Activated T-helper 17 cell treated with anti-CD3 and anti-CD28 coated beads, Interleukin-2, amount 50 U/mL, for 72 hours (primary cell): ENCODE results near the gene JOSD1. TPM values are rescaled to one million over a fixed set of nuclear protein-coding genes. Genes with fewer than 3 reads are reported as not detected.

ENCODE experiments used
- ATAC-seq: fragments of 150-1000 bp; cut with Tn5 transposase; replicated peaks from 2 replicates; pipeline ENCODE4 v1.10.0; 2021; ENCODE audit warnings: mild to moderate bottlenecking, moderate library complexity
- H3K27ac Mint-ChIP-seq: one replicate; pipeline ENCODE4 v1.8.0; 2022; ENCODE audit warnings: mixed read lengths
- H3K27me3 Mint-ChIP-seq: one replicate; pipeline ENCODE4 v1.8.0; 2022; ENCODE audit warnings: mixed read lengths
- H3K36me3 Mint-ChIP-seq: one replicate; pipeline ENCODE4 v1.8.0; 2022; ENCODE audit warnings: low read depth, mild to moderate bottlenecking, mixed read lengths
- H3K4me1 Mint-ChIP-seq: one replicate; pipeline ENCODE4 v1.8.0; 2022; ENCODE audit warnings: mixed read lengths
- H3K4me3 Mint-ChIP-seq: one replicate; pipeline ENCODE4 v1.8.0; 2022; ENCODE audit warnings: mild to moderate bottlenecking, mixed read lengths
- H3K9me3 Mint-ChIP-seq: one replicate; pipeline ENCODE4 v1.8.0; 2022; ENCODE audit warnings: mixed read lengths
- total RNA-seq, 2 donors: library from RNA; stranded (reverse); gene quantifications; one replicate each; pipeline ENCODE4 v1.2.3, GENCODE V29; 2022

Gene JOSD1
- total RNA-seq: 100 to 1,000 TPM in 1 of 2 donors, 10 to 100 TPM in 1; 80.1 to 104 TPM

DNA sequence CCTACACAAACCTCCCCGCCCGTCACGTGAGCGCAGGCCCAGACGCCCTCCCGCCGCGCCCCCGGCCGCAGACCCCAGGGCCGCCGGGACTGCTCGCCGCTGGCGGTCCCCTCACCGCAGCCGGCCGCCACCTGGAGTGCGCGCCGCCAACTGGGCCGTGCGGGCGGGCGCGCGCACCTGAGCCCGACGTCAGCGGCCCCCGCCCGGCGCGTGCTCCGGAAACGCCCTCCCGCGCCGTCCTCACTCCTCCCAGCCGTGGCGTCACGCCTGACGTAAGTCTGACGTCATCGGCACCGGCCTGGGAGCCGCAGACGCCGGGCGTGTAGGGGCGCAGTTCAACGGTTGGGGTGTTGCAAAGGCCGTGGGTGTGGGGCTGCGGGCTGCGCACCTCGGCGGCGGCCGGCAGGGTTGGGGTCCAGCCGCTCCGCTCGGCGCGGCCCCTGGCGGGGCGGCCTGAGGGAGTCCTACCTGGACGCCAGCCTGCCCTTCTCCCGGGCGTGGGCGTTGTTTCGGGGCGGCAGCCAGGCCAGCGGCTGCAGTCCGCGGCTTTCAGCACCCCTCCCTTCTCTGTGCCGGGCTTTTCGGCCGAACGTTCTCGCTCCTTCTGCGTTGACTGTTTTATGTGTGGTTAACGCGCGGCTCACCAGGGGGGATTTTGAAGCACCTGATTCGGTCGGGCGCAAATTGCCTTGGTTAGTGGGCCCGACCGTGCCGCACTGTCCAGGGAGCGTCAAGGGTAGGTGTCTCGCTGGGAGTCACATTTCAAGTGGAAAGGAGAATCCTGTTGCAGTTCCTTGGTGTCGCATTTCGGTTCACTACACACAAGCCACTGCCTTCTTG is at the start of gene JOSD1:
Gene JOSD1, minus strand, starts transcription at position 155 of the 840 bp plus-strand sequence. CDS start 956 bp downstream, outside the sequence.
- Mint-ChIP-seq H3K27me3 (no peaks in the 10 kb centered on the region), H3K36me3 (peaks cover 54% of the 10 kb centered on the region), H3K4me3 (peak within 1 kb of the TSS; percentile 98), H3K4me1 (peaks cover 22% of the 10 kb centered on the region), H3K27ac (peak within 1 kb of the TSS; percentile 93), H3K9me3 (no peaks in the 10 kb centered on the region)
- peak; percentile 38 for ATAC-seq

DNA sequence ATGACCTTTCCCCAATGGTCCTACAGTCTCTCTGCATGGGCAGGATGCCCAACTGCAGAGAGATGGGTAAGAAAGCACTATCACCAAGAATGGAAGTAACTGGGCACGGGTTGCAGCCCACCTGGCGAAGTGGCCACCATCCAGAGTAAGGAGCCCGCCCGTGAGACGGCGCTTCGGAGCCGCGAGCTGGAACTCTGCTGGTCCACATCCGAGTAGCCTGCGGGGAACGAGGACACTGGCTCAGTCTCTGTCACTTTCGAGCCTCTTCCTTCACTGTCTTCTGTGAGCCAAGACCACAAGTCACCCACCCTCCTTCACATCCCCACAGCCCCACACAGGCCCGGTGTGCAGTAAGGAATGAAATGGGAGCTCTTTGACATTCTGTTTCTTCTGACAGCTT is 49.4 kb upstream of the JOSD1 start:
- peak overlapping the region; percentile 88 for H3K4me3 Mint-ChIP-seq
- no peaks in the 10 kb centered on the region for H3K9me3 Mint-ChIP-seq
- peaks cover 14% of the 10 kb centered on the region for H3K4me1 Mint-ChIP-seq
- no peak for ATAC-seq
- no peak overlapping the region for H3K27ac Mint-ChIP-seq
- no peaks in the 10 kb centered on the region for H3K27me3 Mint-ChIP-seq
- peaks cover 100% of the 10 kb centered on the region for H3K36me3 Mint-ChIP-seq

DNA sequence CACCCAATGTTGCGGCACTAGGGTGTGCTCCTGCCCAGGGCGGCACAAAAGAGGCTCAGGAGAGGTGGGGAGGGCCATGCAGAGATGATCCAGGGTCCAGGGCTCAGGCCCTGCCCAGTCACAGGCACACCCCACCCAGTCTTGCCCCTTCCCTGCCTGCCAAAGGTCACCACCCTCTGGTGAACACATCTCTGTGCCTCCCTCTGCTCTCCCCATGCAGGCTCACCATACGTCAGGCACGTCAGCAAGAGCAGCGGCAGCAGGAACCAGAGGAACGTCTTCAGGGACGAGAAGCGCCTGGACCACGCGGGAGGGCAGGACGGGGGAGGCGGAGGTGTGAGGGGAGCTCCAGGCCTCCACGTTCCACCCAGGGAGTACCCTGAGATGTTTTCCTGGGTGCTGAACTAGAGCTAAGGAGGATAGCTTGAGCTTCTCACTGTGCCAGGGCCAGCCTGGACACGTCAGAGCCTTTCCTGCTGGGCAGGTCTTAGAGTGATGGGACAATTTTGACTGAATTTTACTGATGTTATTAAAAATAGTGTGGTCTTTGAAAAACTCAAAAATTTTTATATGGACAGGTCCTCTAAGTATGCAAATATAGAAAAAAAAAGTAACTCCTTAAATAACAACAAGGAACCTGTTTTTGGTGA is 47.9 kb upstream of the JOSD1 start:
- Mint-ChIP-seq H3K4me3 (no peak overlapping the region), H3K4me1 (peaks cover 14% of the 10 kb centered on the region), H3K27me3 (no peaks in the 10 kb centered on the region), H3K27ac (peak overlapping the region; percentile 59), H3K36me3 (peaks cover 100% of the 10 kb centered on the region), H3K9me3 (no peaks in the 10 kb centered on the region)
- no peak for ATAC-seq

DNA sequence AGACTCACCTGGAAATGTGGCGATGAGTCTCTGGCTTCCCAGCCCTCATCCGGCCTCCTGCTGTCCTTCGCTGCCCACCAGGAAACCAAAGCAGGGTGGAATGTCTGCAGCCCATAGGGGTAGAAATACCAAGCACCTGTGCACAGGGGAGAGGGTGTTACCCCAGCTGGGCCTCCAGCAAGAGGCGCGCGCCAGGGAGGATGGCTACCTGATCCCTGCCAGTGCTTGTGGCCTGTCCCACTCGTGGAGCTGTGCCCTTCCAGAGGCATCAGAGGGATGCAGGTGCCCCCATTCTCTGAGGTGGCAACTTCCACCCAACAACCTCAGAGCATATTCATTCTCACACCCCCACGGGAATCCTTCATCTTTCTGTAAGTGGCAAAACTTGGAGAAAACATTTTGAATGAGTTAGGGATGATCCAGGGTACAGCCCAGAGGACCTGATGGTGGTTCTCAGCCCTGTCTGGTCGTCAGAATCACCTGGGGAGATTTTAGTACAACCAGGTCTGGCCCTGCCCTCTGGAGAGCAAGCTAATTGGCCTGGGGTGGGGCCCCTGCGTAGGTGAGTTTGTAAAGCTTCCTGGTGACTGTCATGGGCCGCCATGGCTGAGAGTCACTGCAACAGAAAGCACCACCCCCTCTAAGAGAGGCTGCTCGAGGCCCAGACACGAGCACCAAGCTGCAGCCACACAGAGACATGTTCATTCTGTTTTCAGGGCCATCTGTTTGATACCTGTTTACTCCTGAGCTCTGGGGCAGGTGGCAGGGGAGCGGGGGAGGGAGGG is 45.1 kb upstream of the JOSD1 start:
- ATAC-seq: no peak
- H3K4me1 Mint-ChIP-seq: no peaks in the 10 kb centered on the region
- no peak overlapping the region for H3K4me3 Mint-ChIP-seq
- H3K36me3 Mint-ChIP-seq: peaks cover 100% of the 10 kb centered on the region
- no peak overlapping the region for H3K27ac Mint-ChIP-seq
- no peaks in the 10 kb centered on the region for H3K9me3 Mint-ChIP-seq
- H3K27me3 Mint-ChIP-seq: no peaks in the 10 kb centered on the region

DNA sequence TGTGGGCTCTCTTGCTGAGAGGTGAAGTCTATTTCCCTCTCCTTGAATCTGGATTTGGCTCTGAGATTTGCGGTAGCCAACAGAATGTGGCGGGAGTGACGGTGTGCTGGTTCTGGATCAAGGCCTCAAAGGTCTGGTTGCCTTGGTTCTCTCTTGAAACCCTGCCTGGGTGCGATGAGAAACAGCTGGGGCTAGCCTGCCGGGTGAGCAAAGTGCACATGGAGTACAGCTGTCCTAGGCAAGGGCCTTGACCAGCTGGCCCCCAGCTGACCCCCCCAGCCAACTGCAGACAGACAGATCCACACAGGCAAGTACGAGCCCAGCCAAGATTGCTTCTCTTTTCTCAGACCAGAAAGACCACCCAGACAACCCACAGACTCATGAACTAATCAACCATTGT is 44.2 kb upstream of the JOSD1 start:
- Mint-ChIP-seq H3K27ac (peak overlapping the region; percentile 36), H3K27me3 (no peaks in the 10 kb centered on the region), H3K9me3 (no peaks in the 10 kb centered on the region), H3K36me3 (peaks cover 100% of the 10 kb centered on the region), H3K4me1 (no peaks in the 10 kb centered on the region), H3K4me3 (no peak overlapping the region)
- ATAC-seq: no peak

DNA sequence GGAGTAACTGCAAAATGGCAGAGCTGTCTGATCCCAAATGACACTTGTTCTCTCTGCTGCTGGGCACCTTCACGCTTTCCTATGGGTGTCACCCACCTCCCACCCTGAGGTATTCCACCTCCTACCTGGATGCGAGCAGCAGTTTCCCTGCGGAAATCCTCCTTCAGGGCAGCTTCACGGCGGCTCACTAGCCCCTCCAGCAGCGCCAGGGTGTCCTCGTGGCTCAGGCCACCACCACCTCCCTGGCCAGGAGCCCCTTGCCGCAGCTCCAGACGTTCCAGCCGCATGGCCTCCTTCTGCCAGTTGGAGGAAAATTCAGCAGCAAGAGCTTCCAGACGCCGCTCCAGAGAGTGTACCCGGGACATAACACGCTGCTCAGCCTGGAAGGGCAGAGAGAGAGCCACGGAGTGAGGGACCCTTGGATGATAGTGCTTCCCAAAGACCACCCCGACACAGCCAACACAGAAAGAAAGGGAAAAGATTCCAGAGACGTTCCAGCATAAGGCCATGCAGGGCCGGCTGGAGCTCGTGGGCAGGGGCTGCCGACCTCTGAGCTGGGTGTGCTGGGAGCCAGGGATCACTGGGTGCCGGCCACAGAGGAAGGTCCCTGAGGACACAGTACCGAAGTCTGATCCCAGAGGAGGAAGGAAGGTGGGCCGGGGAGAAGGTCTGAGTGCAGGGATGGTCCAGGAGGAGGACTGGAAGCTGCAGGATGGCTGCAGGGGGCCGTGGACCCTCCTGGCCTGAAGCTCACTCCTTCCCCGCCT is 41.6 kb upstream of the JOSD1 start:
- H3K4me1 Mint-ChIP-seq: peaks cover 7% of the 10 kb centered on the region
- no peak for ATAC-seq
- peaks cover 100% of the 10 kb centered on the region for H3K36me3 Mint-ChIP-seq
- no peak overlapping the region for H3K4me3 Mint-ChIP-seq
- no peaks in the 10 kb centered on the region for H3K27me3 Mint-ChIP-seq
- no peak overlapping the region for H3K27ac Mint-ChIP-seq
- no peaks in the 10 kb centered on the region for H3K9me3 Mint-ChIP-seq

DNA sequence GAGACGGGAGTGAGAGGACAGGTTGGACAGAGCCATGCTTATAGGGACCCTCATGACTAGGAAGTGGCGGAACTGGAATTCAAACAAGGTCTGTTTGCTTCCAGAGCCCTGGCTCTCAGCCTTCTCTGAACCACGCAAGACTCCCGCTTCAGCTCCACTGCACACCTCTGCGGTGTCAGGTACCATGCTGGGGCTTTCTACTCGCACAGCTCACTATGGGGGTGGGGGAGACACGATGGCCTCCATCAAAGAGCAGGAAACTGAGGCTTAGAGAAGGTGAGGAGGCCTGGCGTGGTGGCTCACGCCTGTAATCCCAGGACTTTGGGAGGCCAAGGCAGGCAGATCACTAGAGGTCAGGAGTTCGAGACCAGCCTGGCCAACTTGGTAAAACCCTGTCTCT is 40.8 kb upstream of the JOSD1 start:
- no peak overlapping the region for H3K4me3 Mint-ChIP-seq
- H3K27me3 Mint-ChIP-seq: no peaks in the 10 kb centered on the region
- peak overlapping the region; percentile 66 for H3K27ac Mint-ChIP-seq
- ATAC-seq: no peak
- H3K36me3 Mint-ChIP-seq: peaks cover 100% of the 10 kb centered on the region
- no peaks in the 10 kb centered on the region for H3K9me3 Mint-ChIP-seq
- peaks cover 10% of the 10 kb centered on the region for H3K4me1 Mint-ChIP-seq

DNA sequence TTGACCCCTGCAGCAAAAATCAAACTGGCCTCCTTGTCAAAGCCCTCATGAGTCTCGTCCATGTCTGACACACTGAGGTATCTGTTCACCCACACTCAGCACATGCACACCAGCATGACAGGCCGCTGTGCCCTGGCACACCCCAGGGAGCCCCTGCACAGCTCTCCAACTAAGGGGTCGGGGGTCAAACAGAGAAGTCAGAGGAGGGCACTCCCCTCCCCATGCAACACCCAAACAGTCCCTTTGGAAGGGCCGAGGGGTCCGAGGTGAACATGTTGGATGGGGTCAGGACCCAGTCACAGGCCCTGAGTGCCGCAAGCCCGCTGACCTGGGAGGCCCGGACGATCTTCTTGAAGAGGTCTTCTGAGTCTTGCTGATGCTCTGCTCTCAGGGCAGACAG is 40.4 kb upstream of the JOSD1 start:
- ATAC-seq: no peak
- Mint-ChIP-seq H3K9me3 (no peaks in the 10 kb centered on the region), H3K4me1 (peaks cover 10% of the 10 kb centered on the region), H3K4me3 (no peak overlapping the region), H3K27ac (peak overlapping the region; percentile 66), H3K36me3 (peaks cover 100% of the 10 kb centered on the region), H3K27me3 (no peaks in the 10 kb centered on the region)

DNA sequence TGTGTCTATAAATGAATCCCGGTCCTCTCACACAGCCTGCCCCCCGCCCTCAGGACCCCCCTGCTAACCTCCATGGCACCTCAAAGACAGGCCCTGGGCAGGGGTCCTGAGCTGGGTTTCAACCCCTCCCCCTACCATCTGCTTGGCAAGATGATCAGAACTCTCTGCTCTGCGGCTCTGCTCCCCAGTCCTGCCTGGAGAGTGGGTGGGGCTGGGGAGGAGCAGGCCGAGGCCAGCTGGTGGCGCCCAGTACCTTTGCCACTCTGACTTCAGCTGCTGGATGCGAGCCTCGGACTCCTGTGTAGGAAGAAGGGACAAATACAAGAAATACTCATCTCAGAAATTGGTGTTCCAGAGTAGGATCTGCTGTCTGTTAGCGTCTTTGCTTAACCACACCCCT is 40.0 kb upstream of the JOSD1 start:
- Mint-ChIP-seq H3K27me3 (no peaks in the 10 kb centered on the region), H3K27ac (no peak overlapping the region), H3K4me3 (no peak overlapping the region), H3K4me1 (peaks cover 10% of the 10 kb centered on the region), H3K36me3 (peaks cover 100% of the 10 kb centered on the region), H3K9me3 (no peaks in the 10 kb centered on the region)
- ATAC-seq: no peak

DNA sequence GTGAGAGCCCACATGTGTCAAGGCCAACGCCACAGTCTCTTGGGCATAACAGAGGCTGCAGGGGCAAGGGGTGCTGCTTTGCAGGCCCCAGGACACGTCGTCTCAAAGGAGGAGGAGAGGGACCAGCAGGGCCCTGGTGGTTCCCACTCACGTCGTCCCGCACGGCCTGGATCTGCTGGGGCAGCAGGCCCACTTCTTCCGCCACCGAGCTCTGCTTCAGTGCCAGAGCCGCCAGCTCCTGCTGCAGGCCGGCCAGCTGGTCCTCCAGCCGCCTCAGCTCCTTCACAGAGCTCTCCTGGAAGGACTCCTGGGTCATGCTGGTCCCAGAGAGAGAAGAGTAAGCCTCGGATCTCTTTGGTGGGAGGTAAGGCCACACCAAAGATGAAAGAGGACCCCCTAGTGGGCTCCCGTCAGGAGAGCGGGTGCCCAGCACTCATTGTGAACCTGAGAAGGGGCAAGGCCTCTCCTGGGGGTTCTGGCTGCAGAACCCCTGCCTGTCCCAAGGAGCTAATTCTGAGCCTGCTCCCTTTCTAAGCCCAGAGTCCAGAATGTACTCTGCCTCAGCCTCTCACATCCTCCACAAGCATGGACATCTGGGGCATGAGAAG is 39.5 kb upstream of the JOSD1 start:
- Mint-ChIP-seq H3K36me3 (peaks cover 100% of the 10 kb centered on the region), H3K9me3 (no peaks in the 10 kb centered on the region), H3K27ac (peak overlapping the region; percentile 48), H3K4me3 (no peak overlapping the region), H3K27me3 (no peaks in the 10 kb centered on the region), H3K4me1 (peaks cover 10% of the 10 kb centered on the region)
- ATAC-seq: no peak

DNA sequence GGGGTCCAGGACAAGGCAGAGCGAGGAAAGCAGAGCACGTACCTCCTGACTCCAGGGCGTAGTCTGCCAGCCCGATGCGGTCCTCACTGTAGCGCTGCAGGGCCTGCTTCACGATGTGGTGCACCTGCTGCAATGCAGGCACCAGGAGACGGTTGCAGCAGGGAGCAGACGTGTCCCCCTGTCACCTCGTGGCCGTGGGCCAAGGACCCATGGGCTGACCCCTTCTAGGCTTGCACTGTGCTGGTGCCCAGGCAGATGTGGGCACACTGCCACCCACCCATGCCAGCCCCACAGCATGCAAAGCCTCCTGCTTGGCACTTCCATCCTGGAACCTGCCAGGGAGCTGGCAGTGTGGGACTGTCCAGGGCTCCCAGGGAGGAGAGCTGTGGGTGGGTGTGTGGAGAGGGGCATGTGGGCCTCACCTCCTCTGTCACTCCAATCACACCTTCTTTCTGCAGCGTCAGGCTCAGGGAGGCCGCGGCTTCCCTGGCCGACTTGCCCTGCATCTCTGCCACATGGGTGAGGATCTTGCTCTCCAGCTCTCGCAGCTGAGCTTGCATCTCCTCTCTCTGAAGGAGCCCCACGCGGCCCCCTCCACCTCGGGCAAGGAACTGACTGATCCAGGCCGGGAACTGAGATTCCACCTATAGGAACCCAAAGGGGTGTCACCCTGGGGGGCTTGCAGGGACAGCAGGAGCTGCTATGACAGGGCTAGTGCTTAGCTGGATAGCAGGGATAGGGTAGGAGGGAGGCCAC is 38.7 kb upstream of the JOSD1 start:
- Mint-ChIP-seq H3K27ac (peak overlapping the region; percentile 48), H3K9me3 (no peaks in the 10 kb centered on the region), H3K4me3 (no peak overlapping the region), H3K4me1 (peaks cover 12% of the 10 kb centered on the region), H3K27me3 (no peaks in the 10 kb centered on the region), H3K36me3 (peaks cover 100% of the 10 kb centered on the region)
- no peak for ATAC-seq

DNA sequence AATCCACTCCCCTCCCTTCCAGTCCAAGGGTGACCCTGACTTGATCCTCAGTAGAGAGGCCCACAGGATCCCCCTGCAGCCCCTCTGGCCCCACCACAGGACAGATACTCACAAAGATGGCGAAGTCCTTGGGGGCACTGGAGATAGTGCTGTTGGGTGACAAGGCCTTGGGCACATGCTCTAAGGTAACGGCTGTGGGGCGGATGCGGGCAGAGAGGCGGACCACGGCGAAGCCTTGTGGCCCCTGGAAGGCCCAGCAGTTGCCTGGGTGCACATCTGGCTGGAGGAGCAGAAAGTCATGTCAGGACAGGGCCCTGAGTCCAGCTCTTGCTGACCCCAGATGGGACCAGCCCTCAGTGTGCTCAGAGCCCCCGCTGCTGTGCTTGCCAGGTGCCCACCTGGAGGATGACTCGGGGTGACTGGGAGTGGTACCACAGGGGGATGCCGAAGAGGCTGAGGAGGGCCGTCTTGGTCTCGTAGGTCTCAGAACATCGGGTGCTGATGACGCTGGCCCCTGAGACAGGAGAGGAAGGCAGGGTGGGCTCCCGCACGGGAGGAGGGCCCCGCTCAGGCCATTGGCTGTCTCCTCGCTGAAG is 37.8 kb upstream of the JOSD1 start:
- no peak for ATAC-seq

More for the DNA sequence above, 37.8 kb upstream of the JOSD1 start:
- Mint-ChIP-seq H3K9me3 (no peaks in the 10 kb centered on the region), H3K27me3 (no peaks in the 10 kb centered on the region), H3K27ac (peak overlapping the region; percentile 81), H3K4me1 (peaks cover 17% of the 10 kb centered on the region), H3K4me3 (no peak overlapping the region), H3K36me3 (peaks cover 100% of the 10 kb centered on the region)
